Activated CD4-positive, CD25-positive, alpha-beta regulatory T cell (primary cell): ENCODE results near the gene VPS37C.

Experiments used
- DNase-seq, 4 experiments: peaks; one replicate each; lab custom pipeline; 2025; lab: John Stamatoyannopoulos, UW

The VPS37C gene

GRCh38 chr11:61133145-61133544, 28.1 kb downstream of the VPS37C start:
- no peak for DNase-seq

GRCh38 chr11:61132646-61133045, 28.6 kb downstream of the VPS37C start:
- DNase-seq: no peak

- no peak for DNase-seq
These were observed 29.1 kb downstream of the VPS37C start for GRCh38 chr11:61131998-61132555.

GRCh38 chr11:61131586-61131985, 29.6 kb downstream of the VPS37C start:
- no peak for DNase-seq

DNA sequence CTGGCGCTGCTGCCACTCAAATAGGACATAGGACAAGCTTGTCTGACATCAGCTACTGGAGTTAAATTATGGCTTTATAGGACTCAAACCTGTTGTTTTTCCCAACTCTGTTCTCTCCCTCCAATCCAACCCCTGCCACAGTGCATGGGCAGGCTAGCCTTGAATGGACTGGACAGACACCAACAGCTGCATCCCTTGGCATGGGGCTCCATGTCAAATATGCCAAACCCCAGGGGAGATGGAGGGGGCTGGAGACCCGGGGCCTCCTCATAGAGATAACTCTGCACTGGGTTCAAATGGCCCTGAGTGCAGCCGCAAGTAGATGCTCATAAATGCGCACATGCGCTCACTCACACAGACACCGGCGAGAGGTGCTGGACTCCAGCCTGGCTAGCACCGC, 30.0 kb downstream of the VPS37C start:
- no peak for DNase-seq

GRCh38 chr11:61129639-61130523, 31.3 kb downstream of the VPS37C start:
- no peak for DNase-seq

DNA sequence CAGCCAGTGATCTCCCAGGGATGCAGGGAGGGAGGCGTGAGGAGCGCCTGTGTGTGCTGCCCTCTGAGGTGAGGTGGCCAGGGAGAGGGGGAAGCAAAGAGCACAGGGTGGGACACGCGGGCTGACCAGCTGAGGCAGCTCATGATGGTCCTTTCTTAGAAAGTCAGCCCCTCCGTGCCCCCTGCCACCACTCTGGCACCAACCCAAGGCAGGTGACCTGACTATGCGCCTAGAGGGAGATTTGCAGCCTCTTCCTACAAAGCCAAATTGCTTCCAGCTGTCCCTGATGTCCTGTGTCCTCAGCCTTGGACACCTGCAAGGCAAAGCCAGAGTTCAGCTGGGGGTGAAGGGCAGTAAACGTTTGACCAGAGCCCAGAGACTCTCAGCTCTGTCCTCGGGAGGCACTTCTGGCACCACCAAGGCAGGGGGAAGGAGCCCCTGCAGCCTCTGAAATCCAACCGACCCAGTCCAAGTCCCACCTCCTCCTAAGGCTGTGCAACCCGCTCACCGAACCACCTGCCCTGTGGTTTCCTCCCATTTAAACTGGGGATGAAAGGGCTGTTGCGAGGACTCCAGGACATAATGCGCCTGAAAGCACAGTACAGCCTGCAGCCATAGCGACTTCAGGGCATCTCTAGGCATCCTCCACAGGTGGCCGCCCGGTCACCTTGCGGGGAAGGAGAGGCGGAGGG, 32.1 kb downstream of the VPS37C start:
- DNase-seq: no peak

DNA sequence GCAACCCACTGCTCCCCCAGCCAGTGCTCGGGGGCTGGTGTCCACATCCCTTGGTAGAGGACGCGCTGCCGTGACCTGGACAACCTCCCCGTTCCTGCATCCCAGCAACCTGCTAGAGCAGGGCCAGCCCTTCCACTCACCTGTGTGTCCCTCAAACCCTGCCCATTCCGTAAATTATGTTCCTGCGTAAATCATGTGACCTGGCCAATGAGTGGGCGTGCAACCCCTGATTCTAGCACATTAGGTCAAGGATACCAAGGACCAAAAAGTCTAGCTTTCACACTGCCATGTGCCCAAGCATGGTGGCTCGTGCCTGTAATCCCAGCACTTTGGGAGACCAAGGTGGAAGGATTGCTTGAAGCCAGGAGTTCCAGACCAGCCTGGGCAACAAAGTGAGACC, 33.2 kb downstream of the VPS37C start:
- DNase-seq: no peak

DNA sequence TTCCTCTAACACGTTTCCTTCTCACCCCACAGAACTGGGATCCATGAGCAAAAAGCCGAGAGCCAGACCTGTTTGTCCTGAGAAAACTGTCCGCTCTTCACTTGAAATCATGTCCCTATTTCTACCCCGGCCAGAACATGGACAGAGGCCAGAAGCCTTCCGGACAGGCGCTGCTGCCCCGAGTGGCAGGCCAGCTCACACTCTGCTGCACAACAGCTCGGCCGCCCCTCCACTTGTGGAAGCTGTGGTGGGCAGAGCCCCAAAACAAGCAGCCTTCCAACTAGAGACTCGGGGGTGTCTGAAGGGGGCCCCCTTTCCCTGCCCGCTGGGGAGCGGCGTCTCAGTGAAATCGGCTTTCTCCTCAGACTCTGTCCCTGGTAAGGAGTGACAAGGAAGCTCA, 35.0 kb downstream of the VPS37C start:
- DNase-seq: no peak

- DNase-seq: no peak
These were observed 35.9 kb downstream of the VPS37C start for GRCh38 chr11:61125310-61125684.

DNA sequence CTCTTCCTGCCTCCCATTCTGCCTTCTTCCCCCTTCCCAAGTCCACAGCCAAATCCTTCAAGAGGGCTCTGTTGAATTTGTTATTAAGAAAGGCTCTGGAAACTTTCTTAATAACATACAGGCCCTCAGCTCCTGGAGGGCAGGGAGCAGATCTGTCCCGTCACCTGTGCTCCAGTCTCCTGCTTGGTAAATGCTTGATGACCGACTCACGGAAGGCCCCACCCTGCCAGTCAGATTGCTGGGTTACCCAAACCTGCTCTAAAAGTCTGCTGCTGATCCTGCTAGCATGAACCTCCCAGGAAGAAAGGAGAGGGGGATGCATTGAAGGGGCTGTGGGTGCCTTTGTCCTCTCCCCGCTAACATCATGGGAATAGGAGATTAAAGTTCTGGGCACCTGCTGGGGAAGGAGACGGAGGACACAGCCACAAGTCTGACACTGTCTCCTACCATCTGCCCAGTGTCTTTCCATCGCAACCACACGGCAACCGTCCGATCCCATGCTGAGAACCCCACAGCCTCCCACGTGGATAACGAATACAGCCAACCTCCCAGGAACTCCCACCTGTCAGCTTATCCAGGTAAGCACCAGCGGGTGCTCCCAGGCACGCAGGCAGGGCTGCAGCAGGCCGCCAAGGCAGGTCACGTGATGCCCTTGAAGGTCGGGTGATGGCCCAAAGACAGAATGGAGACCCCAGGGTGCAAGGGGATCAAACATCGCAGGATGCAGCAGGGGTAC, 36.5 kb downstream of the VPS37C start:
- no peak for DNase-seq

- no peak for DNase-seq
These were observed 37.3 kb downstream of the VPS37C start for GRCh38 chr11:61123775-61124571.

DNA sequence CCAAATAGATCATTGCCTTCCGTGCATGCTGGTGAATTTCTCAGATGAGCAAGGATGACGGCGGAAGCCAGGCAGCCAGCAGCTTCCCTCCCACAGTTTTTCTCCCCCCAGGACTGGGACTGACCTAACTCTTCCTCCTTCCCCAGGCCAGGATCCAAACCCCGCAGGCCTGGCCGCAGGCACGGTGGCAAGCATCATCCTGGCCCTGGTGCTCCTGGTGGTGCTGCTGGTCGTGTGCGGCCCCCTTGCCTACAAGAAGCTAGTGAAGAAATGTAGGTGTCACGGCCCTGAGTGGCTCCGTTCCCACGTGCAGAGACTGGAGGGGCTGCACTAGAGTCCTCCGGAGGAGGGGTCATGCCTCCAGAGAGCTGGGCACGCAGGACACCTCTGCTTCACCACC, 38.5 kb downstream of the VPS37C start:
- DNase-seq: no peak

GRCh38 chr11:61121917-61122316, 39.3 kb downstream of the VPS37C start:
- no peak for DNase-seq

DNA sequence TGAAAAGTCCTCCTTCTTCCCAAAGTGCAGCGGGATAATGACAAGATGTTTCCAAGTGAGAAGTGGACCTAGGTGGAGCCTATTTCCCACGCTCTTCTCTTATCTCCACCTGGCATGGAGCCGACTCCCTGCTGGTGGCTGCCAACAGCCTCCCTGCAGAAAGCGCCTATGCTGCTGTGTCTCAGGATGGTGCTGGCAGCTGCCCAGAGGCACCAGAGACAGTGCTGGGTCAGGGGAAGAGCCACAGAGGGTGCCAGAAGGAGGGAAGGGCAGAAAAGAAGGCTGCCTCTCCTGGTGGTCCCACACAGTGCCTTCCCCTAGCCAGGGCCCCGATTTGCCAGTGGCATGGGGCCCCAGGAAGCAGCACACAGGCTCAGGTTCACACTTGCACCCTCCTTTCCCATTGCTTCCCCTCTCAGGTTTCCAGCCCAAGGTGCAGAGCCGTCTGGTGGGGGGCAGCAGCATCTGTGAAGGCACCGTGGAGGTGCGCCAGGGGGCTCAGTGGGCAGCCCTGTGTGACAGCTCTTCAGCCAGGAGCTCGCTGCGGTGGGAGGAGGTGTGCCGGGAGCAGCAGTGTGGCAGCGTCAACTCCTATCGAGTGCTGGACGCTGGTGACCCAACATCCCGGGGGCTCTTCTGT, 39.9 kb downstream of the VPS37C start:
- DNase-seq: no peak

DNA sequence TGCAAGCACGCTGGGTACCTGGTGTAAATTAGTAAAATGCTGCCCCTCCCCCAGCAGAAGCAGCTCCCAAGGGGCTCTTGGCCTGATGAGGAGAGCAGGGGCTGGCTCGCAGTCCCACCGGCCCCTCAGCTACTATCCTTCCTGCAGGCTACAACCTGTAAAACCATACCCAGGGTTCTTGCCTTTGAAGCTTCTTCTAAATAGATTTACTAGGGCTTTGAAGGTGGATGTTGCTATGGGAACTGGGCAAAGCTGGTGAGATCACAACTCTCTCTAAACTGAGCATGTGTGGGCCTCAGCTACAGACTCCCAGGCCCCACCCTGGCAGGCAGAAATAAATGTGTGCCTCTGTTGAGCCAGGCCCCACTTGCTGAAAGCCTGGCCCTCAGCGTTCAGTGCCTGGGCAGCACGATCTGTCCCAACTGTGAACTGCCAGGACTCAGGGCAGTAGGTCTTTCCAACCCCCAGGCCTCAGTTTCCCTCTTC, 40.5 kb downstream of the VPS37C start:
- DNase-seq: no peak

GRCh38 chr11:61120099-61120705, 41.0 kb downstream of the VPS37C start:
- no peak for DNase-seq

- DNase-seq: no peak
These were observed 41.7 kb downstream of the VPS37C start for GRCh38 chr11:61119571-61119970.

DNA sequence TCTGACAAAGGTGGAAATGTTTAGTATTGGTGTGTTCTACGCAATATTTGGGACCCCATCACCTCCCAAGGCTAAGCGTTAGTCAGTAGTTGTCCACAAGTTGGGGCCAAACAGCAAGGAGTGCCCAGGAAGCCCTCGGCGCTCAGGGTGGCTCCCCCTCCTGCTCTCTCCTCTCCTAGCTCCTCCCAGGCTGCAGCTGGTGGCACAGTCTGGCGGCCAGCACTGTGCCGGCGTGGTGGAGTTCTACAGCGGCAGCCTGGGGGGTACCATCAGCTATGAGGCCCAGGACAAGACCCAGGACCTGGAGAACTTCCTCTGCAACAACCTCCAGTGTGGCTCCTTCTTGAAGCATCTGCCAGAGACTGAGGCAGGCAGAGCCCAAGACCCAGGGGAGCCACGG, 42.2 kb downstream of the VPS37C start:
- no peak for DNase-seq

- no peak for DNase-seq
These were observed 42.8 kb downstream of the VPS37C start for GRCh38 chr11:61118406-61118805.

DNA sequence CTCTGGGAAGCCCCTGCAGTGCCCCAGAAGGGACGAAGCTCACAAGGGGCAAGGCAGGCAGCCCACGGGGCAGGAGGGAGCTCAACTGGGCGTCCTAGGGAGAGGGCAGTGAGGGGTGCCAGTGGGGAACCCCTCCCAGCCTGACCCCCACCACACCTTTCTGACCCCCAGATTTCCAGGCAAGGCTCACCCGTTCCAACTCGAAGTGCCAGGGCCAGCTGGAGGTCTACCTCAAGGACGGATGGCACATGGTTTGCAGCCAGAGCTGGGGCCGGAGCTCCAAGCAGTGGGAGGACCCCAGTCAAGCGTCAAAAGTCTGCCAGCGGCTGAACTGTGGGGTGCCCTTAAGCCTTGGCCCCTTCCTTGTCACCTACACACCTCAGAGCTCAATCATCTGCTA, 43.2 kb downstream of the VPS37C start:
- DNase-seq: no peak
